HG03175 (cell line): ENCODE data around the gene CD84.
"Not testable (repeated sequence)": the region's sequence is repeated elsewhere in the genome, so short reads cannot be mapped to it uniquely, and the experiment has no call there.

Experiments
- ATAC-seq: cut with Tn5 transposase; IDR thresholded peaks from one replicate; pipeline ENCODE4 v1.9.1; 2021; ENCODE audit warnings: mild to moderate bottlenecking, moderate library complexity; ENCODE audit not compliant: unreplicated experiment

CD84 gene

GRCh38 chr1:160519642-160520435 is 59.5 kb downstream of the CD84 start:
- ATAC-seq: no peak

GRCh38 chr1:160517519-160517918 is 61.8 kb downstream of the CD84 start:
- ATAC-seq: not testable (repeated sequence)

- ATAC-seq: not testable (repeated sequence)
These were observed 63.4 kb downstream of the CD84 start for GRCh38 chr1:160515908-160516307.

GRCh38 chr1:160504651-160505050 is 74.6 kb downstream of the CD84 start:
- no peak for ATAC-seq

GRCh38 chr1:160503087-160503486 is 76.2 kb downstream of the CD84 start:
- ATAC-seq: no peak

- ATAC-seq: no peak
These were observed 78.8 kb downstream of the CD84 start for GRCh38 chr1:160500321-160500990.

GRCh38 chr1:160499631-160500030 is 79.7 kb downstream of the CD84 start:
- ATAC-seq: no peak

- not testable (repeated sequence) for ATAC-seq
These were observed 80.8 kb downstream of the CD84 start for GRCh38 chr1:160498301-160499065.

GRCh38 chr1:160496334-160496733 is 83.0 kb downstream of the CD84 start:
- ATAC-seq: no peak

- ATAC-seq: no peak
These were observed 84.7 kb downstream of the CD84 start for GRCh38 chr1:160494620-160495019.

GRCh38 chr1:160492617-160493016 is 86.7 kb downstream of the CD84 start:
- ATAC-seq: no peak

- ATAC-seq: no peak
These were observed 87.3 kb downstream of the CD84 start for GRCh38 chr1:160491981-160492380.
